ENCODE measurements around the gene SNX8. TPM values are rescaled to one million over a fixed set of nuclear protein-coding genes. Genes with fewer than 3 reads are reported as not detected.

The SNX8 gene
- total and polyA plus RNA-seq, 8 donors, result 7.7 to 72.9 (median 12.0) TPM

- Histone ChIP-seq H3K9me3 (no peaks in the 10 kb centered on the region), H3K27me3 (no peaks in the 10 kb centered on the region), H3K27ac (no peak overlapping the region), H3K36me3 (peaks cover 0 to 8% (median 0%) of the 10 kb centered on the region in 4 donors), H3K4me1 (no peaks in the 10 kb centered on the region), H3K4me3 (no peak overlapping the region)
- TF ChIP-seq POLR2A (IDR thresholded peaks at IDR 0.05) (no peak), CTCF (IDR thresholded peaks at IDR 0.05) (no peak), EP300 (IDR thresholded peaks at IDR 0.05) (no peak), POLR2AphosphoS5 (IDR thresholded peaks at IDR 0.05) (no peak)
- no peak for DNase-seq
- intact Hi-C loops (cut with DNase I; ENCODE audit: low total_unique reads), result no loop called here
- 89 to 94% (median 91%) methylated on average over 6 of the region's 6 CpGs for WGBS, 5 donors
Measured at GRCh38 chr7:2331707-2332106, 17.5 kb upstream of the SNX8 start.

- no peaks in the 10 kb centered on the region for H3K36me3 ChIP-seq
- no peak overlapping the region for H3K4me3 ChIP-seq
- peaks cover 0 to under 1% (median 0%) of the 10 kb centered on the region in 4 donors for H3K4me1 ChIP-seq
- no peaks in the 10 kb centered on the region for H3K27me3 ChIP-seq
- intact Hi-C loops (cut with DNase I; ENCODE audit: low total_unique reads), result no loop called here
- TF ChIP-seq POLR2A (IDR thresholded peaks at IDR 0.05) (no peak), POLR2AphosphoS5 (IDR thresholded peaks at IDR 0.05) (no peak), CTCF (IDR thresholded peaks at IDR 0.05) (no peak)
- DNase-seq, result no peak
- H3K27ac ChIP-seq, result no peak overlapping the region
- WGBS, 5 donors, result 88 to 97% (median 93%) methylated on average over 2 of the region's 2 CpGs
- H3K9me3 ChIP-seq, result no peaks in the 10 kb centered on the region
Measured at GRCh38 chr7:2330493-2330892, 16.3 kb upstream of the SNX8 start.

- no peak overlapping the region for H3K4me3 ChIP-seq
- TF ChIP-seq POLR2A (IDR thresholded peaks at IDR 0.05) (no peak), CTCF (IDR thresholded peaks at IDR 0.05) (no peak), POLR2AphosphoS5 (IDR thresholded peaks at IDR 0.05) (no peak), EP300 (IDR thresholded peaks at IDR 0.05) (no peak)
- intact Hi-C loops (cut with DNase I; ENCODE audit: low total_unique reads), result no loop called here
- 83 to 94% (median 90%) methylated on average over 7 of the region's 7 CpGs for WGBS, 5 donors
- no peak for DNase-seq
- H3K4me1 ChIP-seq, result peaks cover 0 to 6% (median 0%) of the 10 kb centered on the region in 4 donors
- no peaks in the 10 kb centered on the region for H3K9me3 ChIP-seq
- no peaks in the 10 kb centered on the region for H3K36me3 ChIP-seq
- no peak overlapping the region for H3K27ac ChIP-seq
- H3K27me3 ChIP-seq, result no peaks in the 10 kb centered on the region
Measured at GRCh38 chr7:2326951-2327350, 12.7 kb upstream of the SNX8 start.

- intact Hi-C loops (cut with DNase I; ENCODE audit: low total_unique reads), result no loop called here
- TF ChIP-seq POLR2A (IDR thresholded peaks at IDR 0.05) (no peak), CTCF (IDR thresholded peaks at IDR 0.05) (no peak), EP300 (IDR thresholded peaks at IDR 0.05) (no peak), POLR2AphosphoS5 (IDR thresholded peaks at IDR 0.05) (no peak)
- H3K9me3 ChIP-seq, result no peaks in the 10 kb centered on the region
- DNase-seq, result no peak
- H3K4me1 ChIP-seq, result peaks cover 0 to 6% (median 0%) of the 10 kb centered on the region in 4 donors
- WGBS, 5 donors, result 46 to 62% (median 53%) methylated on average over 4 of the region's 4 CpGs
- no peaks in the 10 kb centered on the region for H3K36me3 ChIP-seq
- peak overlapping the region in 3 of 5 donors; percentile 1 to 14 (median 12) for H3K27ac ChIP-seq
- H3K4me3 ChIP-seq, result no peak overlapping the region
- H3K27me3 ChIP-seq, result no peaks in the 10 kb centered on the region
Measured at GRCh38 chr7:2325162-2325561, 10.9 kb upstream of the SNX8 start.

Data from stomach (tissue), 9 donors.